Measurements from ENCODE around the gene GCNT2.
"Not testable (repeated sequence)": the region's sequence is repeated elsewhere in the genome, so short reads cannot be mapped to it uniquely, and the experiment has no call there.

GCNT2 gene

GRCh38 chr6:10626154-10626741, 105.1 kb downstream of the GCNT2 start:
- Mint-ChIP-seq H3K27me3 (no peaks in the 10 kb centered on the region), H3K27ac (no peak overlapping the region), H3K4me3 (no peak overlapping the region), H3K9me3 (no peaks in the 10 kb centered on the region), H3K4me1 (ENCODE audit: low read depth) (peaks cover 23% of the 10 kb centered on the region), H3K36me3 (ENCODE audit: low read depth) (peaks cover 80% of the 10 kb centered on the region)
- intact Hi-C loops (cut with micrococcal nuclease), result no loop called here

GRCh38 chr6:10627800-10628199, 106.6 kb downstream of the GCNT2 start:
- Mint-ChIP-seq H3K4me3 (no peak overlapping the region), H3K27ac (no peak overlapping the region), H3K4me1 (ENCODE audit: low read depth) (peaks cover 23% of the 10 kb centered on the region), H3K27me3 (no peaks in the 10 kb centered on the region), H3K36me3 (ENCODE audit: low read depth) (peaks cover 65% of the 10 kb centered on the region), H3K9me3 (no peaks in the 10 kb centered on the region)
- intact Hi-C loops (cut with micrococcal nuclease), result no loop called here

DNA sequence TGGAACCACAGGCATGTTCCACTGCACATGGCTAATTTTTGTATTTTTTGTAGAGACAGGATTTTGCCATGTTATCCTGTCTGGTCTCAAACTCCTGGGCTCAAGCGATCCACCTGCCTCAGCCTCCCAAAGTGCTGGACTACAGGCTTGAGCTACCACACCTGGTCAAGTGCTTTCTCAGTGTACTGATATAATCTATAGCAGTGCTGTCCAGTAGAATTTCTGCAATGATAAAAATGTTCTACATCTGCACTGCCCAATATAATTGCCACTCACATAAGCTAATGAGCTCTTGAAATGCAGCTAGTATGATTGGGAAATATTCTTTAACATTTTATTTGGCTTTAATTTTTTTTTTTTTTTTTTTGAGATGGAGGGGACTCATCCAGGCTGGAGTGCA, 109.0 kb downstream of the GCNT2 start:
- intact Hi-C loops (cut with micrococcal nuclease), result no loop called here
- no peaks in the 10 kb centered on the region for H3K9me3 Mint-ChIP-seq
- no peak overlapping the region for H3K4me3 Mint-ChIP-seq
- H3K36me3 Mint-ChIP-seq (ENCODE audit: low read depth), result peaks cover 41% of the 10 kb centered on the region
- peaks cover 19% of the 10 kb centered on the region for H3K4me1 Mint-ChIP-seq (ENCODE audit: low read depth)
- no peaks in the 10 kb centered on the region for H3K27me3 Mint-ChIP-seq
- H3K27ac Mint-ChIP-seq, result no peak overlapping the region

GRCh38 chr6:10633216-10633615, 112.1 kb downstream of the GCNT2 start:
- Mint-ChIP-seq H3K9me3 (no peaks in the 10 kb centered on the region), H3K27ac (peak overlapping the region; percentile 41), H3K27me3 (no peaks in the 10 kb centered on the region), H3K4me1 (ENCODE audit: low read depth) (peaks cover 23% of the 10 kb centered on the region), H3K4me3 (no peak overlapping the region), H3K36me3 (ENCODE audit: low read depth) (peaks cover 15% of the 10 kb centered on the region)
- intact Hi-C loops (cut with micrococcal nuclease), result no loop called here

DNA sequence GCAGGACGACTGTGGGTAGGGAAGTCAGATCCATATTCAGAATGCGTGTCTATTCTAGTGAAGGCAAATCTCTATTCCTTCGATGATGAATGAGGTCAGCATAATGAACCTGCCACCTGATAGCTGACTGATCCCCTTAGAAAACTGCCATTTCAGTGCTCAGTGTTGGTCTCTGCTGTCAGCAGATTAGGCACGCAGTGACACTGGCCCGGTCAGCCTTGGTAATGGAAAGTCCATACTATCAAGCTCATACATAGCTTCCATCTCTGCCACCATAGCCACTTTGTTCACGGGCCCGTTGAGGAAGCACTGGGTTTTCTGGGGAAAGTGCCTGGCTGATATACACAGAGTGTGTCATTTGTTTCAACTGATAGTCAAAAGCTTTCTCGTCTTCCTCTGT, 119.3 kb downstream of the GCNT2 start:
- H3K4me3 Mint-ChIP-seq, result no peak overlapping the region
- intact Hi-C loops (cut with micrococcal nuclease), result loop anchor here (5.0 kb wide), 1 partner anchor 38 kb away; no protein-coding TSS in a partner anchor
- H3K9me3 Mint-ChIP-seq, result no peaks in the 10 kb centered on the region
- H3K4me1 Mint-ChIP-seq (ENCODE audit: low read depth), result peaks cover 46% of the 10 kb centered on the region
- H3K27me3 Mint-ChIP-seq, result peaks cover 7% of the 10 kb centered on the region
- no peak overlapping the region for H3K27ac Mint-ChIP-seq
- no peaks in the 10 kb centered on the region for H3K36me3 Mint-ChIP-seq (ENCODE audit: low read depth)

DNA sequence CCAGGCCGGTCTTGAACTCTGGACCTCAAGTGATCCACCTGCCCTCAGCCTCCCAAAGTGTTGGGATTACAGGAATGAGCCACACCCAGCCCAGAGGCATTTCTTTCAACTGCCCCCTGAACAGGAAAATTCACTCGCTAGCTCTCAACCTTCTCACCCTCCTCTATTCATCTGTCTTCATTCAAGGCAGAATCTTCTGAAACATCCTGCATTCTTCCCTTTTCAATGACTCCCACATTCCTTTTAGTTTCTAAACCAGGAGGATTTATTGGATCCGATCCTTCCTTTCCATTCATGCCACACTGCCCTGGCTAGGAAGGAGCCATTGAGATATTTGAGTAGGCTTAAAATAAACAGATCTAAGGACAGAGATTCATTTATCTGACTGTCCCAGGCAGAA, 120.4 kb downstream of the GCNT2 start:
- H3K36me3 Mint-ChIP-seq (ENCODE audit: low read depth), result no peaks in the 10 kb centered on the region
- no peak overlapping the region for H3K4me3 Mint-ChIP-seq
- H3K9me3 Mint-ChIP-seq, result no peaks in the 10 kb centered on the region
- H3K4me1 Mint-ChIP-seq (ENCODE audit: low read depth), result peaks cover 44% of the 10 kb centered on the region
- intact Hi-C loops (cut with micrococcal nuclease), result loop anchor here (5.0 kb wide), 1 partner anchor 39 kb away; no protein-coding TSS in a partner anchor
- H3K27me3 Mint-ChIP-seq, result peaks cover 7% of the 10 kb centered on the region
- H3K27ac Mint-ChIP-seq, result no peak overlapping the region

DNA sequence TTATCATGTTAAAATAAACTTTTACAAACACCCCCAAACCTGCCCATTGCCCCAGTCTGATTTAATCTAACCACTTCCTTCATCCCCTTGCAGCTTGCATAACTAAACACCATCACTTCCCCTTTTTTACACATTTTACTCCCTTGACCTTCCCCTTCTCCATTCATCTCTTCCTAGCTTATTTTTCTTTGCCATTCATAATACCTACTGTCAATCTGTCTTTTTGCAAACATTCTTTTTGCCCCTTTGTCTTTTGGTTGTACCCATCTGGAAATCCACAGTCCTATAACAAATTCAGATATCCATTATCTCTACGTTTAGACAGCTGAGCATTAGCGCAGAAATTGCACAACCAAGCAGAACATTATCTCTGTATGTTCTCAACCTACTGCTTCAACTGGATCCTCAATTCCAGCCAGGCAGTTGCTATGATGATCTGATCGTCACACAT, 122.1 kb downstream of the GCNT2 start:
- intact Hi-C loops (cut with micrococcal nuclease), result loop anchor here (5.0 kb wide), 1 partner anchor 41 kb away; no protein-coding TSS in a partner anchor
- Mint-ChIP-seq H3K4me3 (no peak overlapping the region), H3K4me1 (ENCODE audit: low read depth) (peaks cover 40% of the 10 kb centered on the region), H3K27me3 (peaks cover 7% of the 10 kb centered on the region), H3K36me3 (ENCODE audit: low read depth) (no peaks in the 10 kb centered on the region), H3K27ac (peak overlapping the region; percentile 2), H3K9me3 (no peaks in the 10 kb centered on the region)

DNA sequence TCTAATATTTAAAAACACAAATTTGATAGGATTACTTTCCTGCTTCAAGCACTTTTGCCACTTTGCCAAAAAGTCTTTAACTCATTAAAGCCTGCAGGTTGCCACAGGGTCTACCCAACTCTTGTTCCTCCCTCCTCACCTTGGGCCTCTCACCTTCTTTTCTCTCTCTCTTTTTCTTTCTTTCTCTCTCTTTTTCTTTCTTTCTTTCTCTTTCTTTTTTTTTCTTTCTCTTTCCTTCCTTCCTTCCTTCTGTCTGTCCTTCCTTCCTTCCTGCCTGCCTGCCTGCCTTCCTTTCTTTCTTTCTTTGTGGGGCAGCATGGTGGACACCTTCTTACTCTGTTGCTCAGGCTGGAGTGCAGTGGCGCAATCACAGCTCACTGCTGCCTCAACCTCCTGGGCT, 123.1 kb downstream of the GCNT2 start:
- Mint-ChIP-seq H3K36me3 (ENCODE audit: low read depth) (no peaks in the 10 kb centered on the region), H3K4me3 (no peak overlapping the region), H3K9me3 (no peaks in the 10 kb centered on the region), H3K27me3 (peaks cover 7% of the 10 kb centered on the region), H3K27ac (peak overlapping the region; percentile 2), H3K4me1 (ENCODE audit: low read depth) (peaks cover 35% of the 10 kb centered on the region)
- intact Hi-C loops (cut with micrococcal nuclease), result loop anchor here (5.0 kb wide), 1 partner anchor 42 kb away; no protein-coding TSS in a partner anchor

DNA sequence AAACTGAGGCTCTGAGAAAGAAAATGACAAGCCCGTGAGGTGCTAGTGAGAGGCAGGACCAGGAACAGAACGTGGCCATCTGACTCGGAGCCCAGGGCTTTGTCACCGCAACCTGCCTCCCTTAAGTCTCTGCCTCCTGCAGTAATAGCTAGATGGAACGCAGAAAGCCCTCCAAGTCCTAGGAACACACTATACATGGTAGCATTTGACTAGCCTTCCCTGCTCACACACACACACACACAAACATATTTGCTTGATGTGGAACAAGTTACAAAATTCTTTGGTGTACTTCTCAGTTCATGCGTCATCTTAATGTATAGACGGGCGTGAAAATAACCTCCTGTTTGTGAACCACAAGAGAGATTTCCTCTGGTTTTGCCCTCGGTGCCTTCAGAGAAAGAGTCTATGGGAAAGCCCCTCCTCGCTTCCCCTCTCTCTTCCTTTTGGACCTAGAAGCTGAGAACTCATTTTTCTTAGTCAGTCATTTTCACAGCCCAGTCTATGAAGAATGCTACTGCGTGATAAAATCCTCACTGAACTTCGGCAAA, 134.4 kb downstream of the GCNT2 start:
- H3K9me3 Mint-ChIP-seq, result no peaks in the 10 kb centered on the region
- H3K36me3 Mint-ChIP-seq (ENCODE audit: low read depth), result no peaks in the 10 kb centered on the region
- peak overlapping the region; percentile 50 for H3K27ac Mint-ChIP-seq
- peaks cover 11% of the 10 kb centered on the region for H3K4me1 Mint-ChIP-seq (ENCODE audit: low read depth)
- peak overlapping the region; percentile 17 for H3K4me3 Mint-ChIP-seq
- intact Hi-C loops (cut with micrococcal nuclease), result no loop called here
- H3K27me3 Mint-ChIP-seq, result no peaks in the 10 kb centered on the region

- peak overlapping the region; percentile 69 for H3K4me3 Mint-ChIP-seq
- peaks cover 11% of the 10 kb centered on the region for H3K4me1 Mint-ChIP-seq (ENCODE audit: low read depth)
- no peaks in the 10 kb centered on the region for H3K27me3 Mint-ChIP-seq
- no peaks in the 10 kb centered on the region for H3K36me3 Mint-ChIP-seq (ENCODE audit: low read depth)
- H3K27ac Mint-ChIP-seq, result peak overlapping the region; percentile 69
- H3K9me3 Mint-ChIP-seq, result no peaks in the 10 kb centered on the region
- intact Hi-C loops (cut with micrococcal nuclease), result no loop called here
Observed at GRCh38 chr6:10658910-10659698, 138.0 kb downstream of the GCNT2 start.

DNA sequence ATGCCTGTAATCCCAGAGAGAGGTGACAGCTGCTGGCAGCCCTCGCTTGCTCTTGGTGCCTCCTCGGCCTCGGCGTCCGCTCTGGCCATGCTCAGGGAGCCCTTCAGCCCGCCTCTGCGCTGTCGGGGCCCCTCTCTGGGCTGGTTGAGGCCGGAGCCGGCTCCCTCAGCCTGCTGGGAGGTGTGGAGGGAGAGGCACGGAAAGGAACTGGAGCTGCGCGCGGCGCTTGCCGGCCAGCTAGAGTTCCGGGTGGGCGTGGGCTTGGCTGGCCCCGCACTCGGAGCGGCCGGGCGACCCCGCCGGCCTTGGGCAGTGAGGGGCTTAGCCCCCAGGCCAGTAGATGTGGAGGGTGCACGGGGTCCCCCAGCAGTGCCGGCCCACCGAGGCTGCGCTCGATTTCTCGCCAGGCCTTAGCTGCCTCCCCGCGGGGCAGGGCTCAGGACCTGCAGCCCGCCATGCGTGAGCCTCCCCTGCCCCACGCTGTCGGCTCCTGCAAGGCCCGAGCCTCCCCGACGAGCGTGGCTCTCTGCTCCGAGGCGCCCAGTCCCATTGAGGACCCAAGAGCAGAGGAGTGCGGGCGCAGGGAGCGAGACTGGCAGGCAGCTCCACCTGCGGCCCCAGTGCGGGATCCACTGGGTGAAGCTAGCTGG, 138.7 kb downstream of the GCNT2 start:
- peak overlapping the region; percentile 69 for H3K4me3 Mint-ChIP-seq
- H3K4me1 Mint-ChIP-seq (ENCODE audit: low read depth), result peaks cover 11% of the 10 kb centered on the region
- no peaks in the 10 kb centered on the region for H3K9me3 Mint-ChIP-seq
- peak overlapping the region; percentile 69 for H3K27ac Mint-ChIP-seq
- intact Hi-C loops (cut with micrococcal nuclease), result no loop called here
- no peaks in the 10 kb centered on the region for H3K36me3 Mint-ChIP-seq (ENCODE audit: low read depth)
- H3K27me3 Mint-ChIP-seq, result no peaks in the 10 kb centered on the region

DNA sequence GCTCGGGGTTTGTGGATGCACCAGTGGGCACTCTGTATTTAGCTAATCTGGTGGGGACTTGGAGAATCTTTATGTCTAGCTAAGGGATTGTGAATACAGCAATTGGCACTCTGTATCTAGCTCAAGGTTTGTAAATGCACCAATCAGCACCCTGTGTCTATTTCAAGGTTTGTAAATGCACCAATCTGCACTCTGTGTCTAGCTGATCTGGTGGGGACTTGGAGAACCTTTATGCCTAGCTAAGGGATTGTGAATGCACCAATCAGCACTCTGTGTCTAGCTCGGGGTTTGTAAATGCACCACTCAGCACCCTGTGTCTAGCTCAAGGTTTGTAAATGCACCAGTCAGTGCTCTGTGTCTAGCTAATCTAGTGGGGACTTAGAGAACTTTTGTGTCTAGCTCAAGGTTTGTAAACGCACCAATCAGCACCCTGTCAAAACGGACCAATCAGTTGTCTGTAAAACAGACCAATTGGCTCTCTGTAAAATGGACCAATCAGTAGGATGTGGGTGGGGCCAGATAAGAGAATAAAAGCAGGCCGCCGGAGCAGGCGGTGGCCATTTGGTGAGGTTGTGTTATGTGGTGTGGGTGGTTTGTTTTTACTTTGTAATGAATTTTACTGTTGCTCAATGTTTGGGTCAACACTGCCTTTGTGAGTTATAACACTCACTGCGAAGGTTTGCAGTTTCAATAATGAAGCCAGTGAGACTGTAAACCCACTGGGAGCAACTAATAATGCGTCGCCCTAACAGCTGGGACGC, 139.5 kb downstream of the GCNT2 start:
- H3K4me3 Mint-ChIP-seq; intact Hi-C loops (cut with micrococcal nuclease); H3K4me1 Mint-ChIP-seq (ENCODE audit: low read depth); H3K27me3 Mint-ChIP-seq; H3K36me3 Mint-ChIP-seq (ENCODE audit: low read depth); H3K9me3 Mint-ChIP-seq: not testable (repeated sequence)
- peak overlapping the region; percentile 69 for H3K27ac Mint-ChIP-seq

- H3K4me3 Mint-ChIP-seq, result no peak overlapping the region
- H3K9me3 Mint-ChIP-seq, result no peaks in the 10 kb centered on the region
- no peak overlapping the region for H3K27ac Mint-ChIP-seq
- H3K36me3 Mint-ChIP-seq (ENCODE audit: low read depth), result no peaks in the 10 kb centered on the region
- intact Hi-C loops (cut with micrococcal nuclease), result no loop called here
- peaks cover 4% of the 10 kb centered on the region for H3K27me3 Mint-ChIP-seq
- no peaks in the 10 kb centered on the region for H3K4me1 Mint-ChIP-seq (ENCODE audit: low read depth)
Observed at GRCh38 chr6:10662207-10662606, 141.1 kb downstream of the GCNT2 start.
